Adrenal gland (tissue), 5 donors: ENCODE measurements around the gene TES.

Experiments used
- POLR2A ChIP-seq, 2 donors: fragments of 450-650 bp; IDR thresholded peaks; one replicate each; pipeline ENCODE4 v1.6.1; 2017; ENCODE audit warnings: antibody characterized with exemption in 2 of 2, mild to moderate bottlenecking in 2 of 2, moderate library complexity in 1 of 2
- TF ChIP-seq, protein P1 (sequence below), 6 experiments: fragments of 450-650 bp in 4 of 6; fragments of 200-600 bp in 2 of 6; sonication (generic) in 1 of 6; IDR thresholded peaks; 1 replicate in 5 of 6; 2 replicates in 1 of 6; pipeline versions ENCODE4 v1.5.1 to v1.8.0; 2016 to 2021; ENCODE audit warnings: antibody characterized with exemption in 6 of 6, mild to moderate bottlenecking in 2 of 6, moderate library complexity in 1 of 6
- donor health status: DM: no; HTN: no; CAD: no.

DNA sequence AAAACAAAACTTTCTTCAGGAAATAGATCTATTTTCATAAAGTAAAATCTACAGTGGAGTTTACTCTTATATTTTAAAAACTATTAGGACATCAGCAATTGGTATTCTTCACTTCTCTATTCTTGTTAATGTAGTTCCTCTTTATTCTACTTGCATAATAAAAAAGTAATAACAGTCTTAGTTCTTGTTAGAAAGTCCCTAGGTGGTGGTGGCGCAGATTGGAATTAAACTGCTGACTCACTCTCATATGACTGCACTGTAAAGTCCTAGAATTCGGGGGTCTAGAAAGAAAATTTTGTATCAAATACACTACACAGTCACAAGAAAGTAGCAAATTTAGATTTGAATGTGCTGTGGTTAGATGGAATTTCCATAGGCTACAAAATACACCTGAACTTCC, 44.6 kb upstream of the TES start:
- no peak for TF ChIP-seq POLR2A (IDR thresholded peaks at IDR 0.05)
- TF ChIP-seq, protein P1, sequence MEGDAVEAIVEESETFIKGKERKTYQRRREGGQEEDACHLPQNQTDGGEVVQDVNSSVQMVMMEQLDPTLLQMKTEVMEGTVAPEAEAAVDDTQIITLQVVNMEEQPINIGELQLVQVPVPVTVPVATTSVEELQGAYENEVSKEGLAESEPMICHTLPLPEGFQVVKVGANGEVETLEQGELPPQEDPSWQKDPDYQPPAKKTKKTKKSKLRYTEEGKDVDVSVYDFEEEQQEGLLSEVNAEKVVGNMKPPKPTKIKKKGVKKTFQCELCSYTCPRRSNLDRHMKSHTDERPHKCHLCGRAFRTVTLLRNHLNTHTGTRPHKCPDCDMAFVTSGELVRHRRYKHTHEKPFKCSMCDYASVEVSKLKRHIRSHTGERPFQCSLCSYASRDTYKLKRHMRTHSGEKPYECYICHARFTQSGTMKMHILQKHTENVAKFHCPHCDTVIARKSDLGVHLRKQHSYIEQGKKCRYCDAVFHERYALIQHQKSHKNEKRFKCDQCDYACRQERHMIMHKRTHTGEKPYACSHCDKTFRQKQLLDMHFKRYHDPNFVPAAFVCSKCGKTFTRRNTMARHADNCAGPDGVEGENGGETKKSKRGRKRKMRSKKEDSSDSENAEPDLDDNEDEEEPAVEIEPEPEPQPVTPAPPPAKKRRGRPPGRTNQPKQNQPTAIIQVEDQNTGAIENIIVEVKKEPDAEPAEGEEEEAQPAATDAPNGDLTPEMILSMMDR (IDR thresholded peaks at IDR 0.05), result no peak
